Measurements from ENCODE around the gene ABR. TPM values are rescaled to one million over a fixed set of nuclear protein-coding genes. Genes with fewer than 3 reads are reported as not detected.

ABR gene
- total RNA-seq, 1 donor from 2014 or later: 66.7 TPM

Other genes with a start within 250 kb of the ABR start
- gene NXN, start 200.2 kb downstream of the ABR start, total RNA-seq: 0.24 and 0.31 TPM in 2 replicates
- gene TIMM22, start 182.9 kb downstream of the ABR start, total RNA-seq: 14.6 and 17.3 TPM in 2 replicates
- gene BHLHA9, start 90.5 kb upstream of the ABR start, total RNA-seq: not detected in 2 replicates
- 0.05 and 0.08 TPM in 2 replicates for gene TRARG1, start 99.7 kb upstream of the ABR start, total RNA-seq
- 439 and 444 TPM in 2 replicates for gene YWHAE, start 220.2 kb upstream of the ABR start, total RNA-seq